Stimulated activated memory B cell treated with anti-CD40 and anti-IgM and Interleukin-4, amounts not matched to agents 10 μg/mL and 1 μg/mL and 100 μg/mL, for 72 hours (primary cell): ENCODE results near the gene LTBP2.

Source experiments
- ATAC-seq: fragments of 150-1000 bp; cut with Tn5 transposase; 2 replicates; pipeline ENCODE4 v1.10.0; 2021
- H3K27ac Mint-ChIP-seq: one replicate; pipeline ENCODE4 v1.8.0; 2022; ENCODE audit warnings: mild to moderate bottlenecking, mixed read lengths
- H3K27me3 Mint-ChIP-seq: one replicate; pipeline ENCODE4 v1.8.0; 2022; ENCODE audit warnings: mixed read lengths
- H3K36me3 Mint-ChIP-seq: one replicate; pipeline ENCODE4 v1.8.0; 2022; ENCODE audit warnings: mixed read lengths
- H3K4me1 Mint-ChIP-seq: one replicate; pipeline ENCODE4 v1.8.0; 2022; ENCODE audit warnings: mixed read lengths
- H3K4me3 Mint-ChIP-seq: one replicate; pipeline ENCODE4 v1.8.0; 2022; ENCODE audit warnings: mild to moderate bottlenecking, moderate library complexity, mixed read lengths
- H3K9me3 Mint-ChIP-seq: one replicate; pipeline ENCODE4 v1.8.0; 2022; ENCODE audit warnings: mixed read lengths

LTBP2 gene

DNA sequence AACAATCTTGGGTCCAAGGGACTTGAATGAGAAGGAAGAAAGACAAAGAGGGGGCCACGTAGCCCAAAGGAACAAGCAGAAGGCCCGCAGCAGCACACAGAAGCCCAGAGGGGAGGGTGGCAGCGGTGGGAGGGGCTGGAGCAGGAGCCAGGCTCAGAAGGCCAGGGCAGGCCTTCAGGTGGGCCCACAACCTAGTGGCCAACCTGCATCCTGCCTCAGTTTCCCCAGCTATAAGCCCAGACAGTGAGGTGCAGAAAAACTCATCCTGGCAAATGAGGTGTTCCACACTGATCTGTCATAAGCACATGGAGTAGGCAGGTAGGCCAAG, 34.1 kb downstream of the LTBP2 start:
- peaks cover 25% of the 10 kb centered on the region for H3K27me3 Mint-ChIP-seq
- peaks cover 15% of the 10 kb centered on the region for H3K4me1 Mint-ChIP-seq
- no peaks in the 10 kb centered on the region for H3K36me3 Mint-ChIP-seq
- H3K4me3 Mint-ChIP-seq = no peak overlapping the region
- H3K27ac Mint-ChIP-seq = no peak overlapping the region
- H3K9me3 Mint-ChIP-seq = no peaks in the 10 kb centered on the region
- ATAC-seq = no peak

DNA sequence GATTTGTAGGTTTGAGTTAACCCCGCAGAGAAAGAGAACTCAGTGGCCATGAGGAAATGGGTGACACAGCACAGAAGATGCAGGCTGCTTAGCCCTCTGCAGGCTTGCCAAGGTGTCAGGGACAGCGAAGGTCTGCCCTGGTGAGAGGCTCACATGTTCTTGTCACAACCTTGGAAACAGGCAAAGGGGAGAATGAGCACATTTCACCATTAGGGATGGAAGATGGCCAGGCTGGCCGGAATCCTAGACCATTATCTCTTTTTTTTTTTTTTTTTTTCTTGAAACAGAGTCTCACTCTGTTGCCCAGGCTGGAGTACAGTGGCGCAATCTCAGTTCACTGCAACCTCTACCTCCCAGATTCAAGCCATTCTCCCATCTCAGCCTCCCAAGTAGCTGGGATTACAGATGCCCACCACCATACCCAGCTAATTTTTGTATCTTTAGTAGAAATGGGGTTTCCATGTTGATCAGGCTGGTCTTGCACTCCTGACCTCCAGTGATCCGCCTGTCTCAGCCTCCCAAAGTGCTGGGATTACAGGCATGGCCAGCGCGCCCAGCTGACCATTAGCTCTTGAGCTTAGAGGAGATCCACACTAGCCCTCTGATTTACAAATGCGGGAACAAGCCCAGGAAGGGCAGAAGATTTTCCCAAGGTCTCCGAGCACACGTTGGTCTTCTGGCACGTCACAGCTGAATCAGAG, 34.6 kb downstream of the LTBP2 start:
- no peak overlapping the region for H3K27ac Mint-ChIP-seq
- H3K4me1 Mint-ChIP-seq = peaks cover 15% of the 10 kb centered on the region
- peaks cover 30% of the 10 kb centered on the region for H3K27me3 Mint-ChIP-seq
- no peaks in the 10 kb centered on the region for H3K9me3 Mint-ChIP-seq
- H3K36me3 Mint-ChIP-seq = no peaks in the 10 kb centered on the region
- no peak overlapping the region for H3K4me3 Mint-ChIP-seq
- no peak for ATAC-seq

DNA sequence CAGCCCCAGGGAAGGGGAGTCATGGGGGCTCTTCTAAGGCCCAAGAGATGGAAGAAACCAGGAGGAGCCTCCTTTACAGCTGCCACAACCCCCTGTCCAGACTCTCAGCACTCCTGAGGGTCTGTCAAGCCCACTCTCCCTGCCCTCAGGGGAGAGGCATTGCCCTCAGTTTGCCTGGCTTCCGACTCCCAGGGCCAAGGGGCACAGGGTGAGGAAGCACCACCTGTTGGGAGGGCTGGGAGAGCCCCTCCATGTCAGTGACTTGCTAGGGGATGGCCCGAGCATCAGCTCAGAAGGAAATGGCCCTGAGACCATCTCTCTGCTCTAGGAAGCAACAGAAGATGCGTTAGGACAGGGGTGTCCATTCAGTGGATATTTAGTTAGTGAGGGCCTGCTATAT, 36.1 kb downstream of the LTBP2 start:
- peaks cover 37% of the 10 kb centered on the region for H3K27me3 Mint-ChIP-seq
- peaks cover 22% of the 10 kb centered on the region for H3K4me1 Mint-ChIP-seq
- H3K36me3 Mint-ChIP-seq = no peaks in the 10 kb centered on the region

DNA sequence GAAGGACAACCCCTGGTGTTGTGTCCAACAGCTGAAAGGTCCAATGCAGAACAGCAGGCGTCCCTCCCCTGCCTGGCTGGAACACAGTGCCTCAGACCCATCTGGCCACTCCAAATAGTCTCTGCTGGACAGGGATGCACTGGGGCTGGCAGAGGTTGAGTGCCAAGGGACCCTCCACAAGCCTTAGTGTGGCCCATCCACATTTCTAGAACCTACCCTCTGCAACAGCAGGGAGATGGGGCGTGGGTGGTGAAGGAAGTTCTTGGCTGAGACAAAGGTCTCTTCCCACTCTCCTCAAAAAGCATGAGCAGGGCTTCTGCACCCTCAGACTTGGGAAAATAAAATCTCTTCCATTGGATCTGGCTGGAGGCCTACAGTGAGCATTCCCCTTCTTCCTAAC, 36.5 kb downstream of the LTBP2 start:
- ATAC-seq = no peak
- Mint-ChIP-seq H3K27me3 (peaks cover 33% of the 10 kb centered on the region), H3K9me3 (no peaks in the 10 kb centered on the region), H3K27ac (no peak overlapping the region), H3K36me3 (no peaks in the 10 kb centered on the region), H3K4me3 (no peak overlapping the region), H3K4me1 (peaks cover 22% of the 10 kb centered on the region)

More for the DNA sequence above, 36.1 kb downstream of the LTBP2 start:
- no peak for ATAC-seq
- H3K9me3 Mint-ChIP-seq = no peaks in the 10 kb centered on the region
- no peak overlapping the region for H3K4me3 Mint-ChIP-seq
- no peak overlapping the region for H3K27ac Mint-ChIP-seq

DNA sequence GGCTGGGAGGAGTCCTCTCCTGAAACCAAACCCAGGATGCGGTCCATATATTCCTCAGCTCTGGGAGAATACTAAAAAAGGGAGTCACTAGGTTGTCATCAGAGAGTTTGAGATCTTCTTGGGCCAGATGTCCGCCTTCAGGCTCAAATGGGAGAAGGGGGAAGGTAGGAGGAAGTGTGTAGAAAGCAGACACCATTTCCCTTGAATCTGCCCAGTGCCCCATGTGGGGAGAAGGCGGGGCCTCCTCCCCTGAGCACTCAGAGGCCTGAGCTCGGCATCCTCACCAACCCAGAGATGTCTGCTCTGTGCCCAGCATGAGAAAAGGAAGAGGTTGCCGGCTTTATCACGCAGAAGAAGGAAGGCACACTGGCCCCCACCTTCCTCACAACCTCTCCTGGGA, 37.3 kb downstream of the LTBP2 start:
- H3K36me3 Mint-ChIP-seq = no peaks in the 10 kb centered on the region
- no peaks in the 10 kb centered on the region for H3K9me3 Mint-ChIP-seq
- H3K27me3 Mint-ChIP-seq = peaks cover 25% of the 10 kb centered on the region
- H3K27ac Mint-ChIP-seq = no peak overlapping the region
- peak; percentile 31 for ATAC-seq
- H3K4me1 Mint-ChIP-seq = peaks cover 22% of the 10 kb centered on the region
- no peak overlapping the region for H3K4me3 Mint-ChIP-seq

DNA sequence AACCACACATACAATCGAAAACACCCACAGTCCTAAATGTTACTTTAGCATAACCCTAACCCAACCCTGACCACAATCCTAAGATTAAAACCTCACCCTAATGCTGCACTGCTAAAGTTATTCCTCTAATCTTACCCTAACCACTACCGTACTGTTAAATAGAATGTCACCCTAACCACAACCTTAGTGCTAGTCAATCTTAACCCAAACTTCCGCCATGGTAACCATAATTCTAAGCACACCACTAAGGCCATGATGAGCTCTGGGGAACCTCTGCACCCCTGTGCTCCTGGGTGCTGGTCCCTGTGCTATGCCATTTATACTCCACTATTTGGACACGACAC, 38.0 kb downstream of the LTBP2 start:
- Mint-ChIP-seq H3K27ac (no peak overlapping the region), H3K4me3 (no peak overlapping the region)
- no peak for ATAC-seq

DNA sequence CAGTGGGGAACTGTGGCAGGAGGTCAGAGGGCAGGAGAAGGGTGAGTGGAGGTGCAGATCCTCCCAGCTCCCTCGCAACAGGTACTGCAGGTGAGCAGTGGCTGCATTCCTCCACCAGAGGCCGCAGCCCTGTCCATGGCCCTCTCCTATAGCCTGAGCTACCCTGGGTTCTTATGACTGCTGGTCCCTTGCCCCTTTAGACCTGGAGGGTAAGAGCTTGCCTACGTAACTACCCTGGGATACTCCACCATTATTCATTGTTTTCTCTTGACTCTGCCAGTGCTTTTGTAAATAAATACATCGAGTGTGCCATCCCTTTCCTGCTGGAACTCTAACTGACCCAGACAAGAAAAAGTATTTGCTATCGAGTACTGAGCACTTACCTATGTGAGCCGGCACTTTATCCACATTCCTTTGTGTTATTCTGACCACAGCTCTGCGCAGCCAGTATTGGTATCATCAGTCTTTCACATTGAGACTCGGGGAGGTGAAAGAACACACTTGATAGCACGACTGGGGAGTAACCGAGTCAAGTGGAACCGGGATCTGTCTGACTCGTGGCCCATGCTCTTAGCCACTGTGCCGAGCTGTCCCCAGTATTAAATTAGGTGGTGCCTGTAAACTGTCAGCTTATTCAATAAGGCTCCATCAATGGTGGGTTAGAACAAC, 38.5 kb downstream of the LTBP2 start:
- ATAC-seq = no peak
- H3K27ac Mint-ChIP-seq = no peak overlapping the region
- H3K4me3 Mint-ChIP-seq = no peak overlapping the region

More for the DNA sequence above, 38.0 kb downstream of the LTBP2 start:
- Mint-ChIP-seq H3K4me1 (peaks cover 22% of the 10 kb centered on the region), H3K27me3 (peaks cover 18% of the 10 kb centered on the region), H3K9me3 (no peaks in the 10 kb centered on the region), H3K36me3 (no peaks in the 10 kb centered on the region)

DNA sequence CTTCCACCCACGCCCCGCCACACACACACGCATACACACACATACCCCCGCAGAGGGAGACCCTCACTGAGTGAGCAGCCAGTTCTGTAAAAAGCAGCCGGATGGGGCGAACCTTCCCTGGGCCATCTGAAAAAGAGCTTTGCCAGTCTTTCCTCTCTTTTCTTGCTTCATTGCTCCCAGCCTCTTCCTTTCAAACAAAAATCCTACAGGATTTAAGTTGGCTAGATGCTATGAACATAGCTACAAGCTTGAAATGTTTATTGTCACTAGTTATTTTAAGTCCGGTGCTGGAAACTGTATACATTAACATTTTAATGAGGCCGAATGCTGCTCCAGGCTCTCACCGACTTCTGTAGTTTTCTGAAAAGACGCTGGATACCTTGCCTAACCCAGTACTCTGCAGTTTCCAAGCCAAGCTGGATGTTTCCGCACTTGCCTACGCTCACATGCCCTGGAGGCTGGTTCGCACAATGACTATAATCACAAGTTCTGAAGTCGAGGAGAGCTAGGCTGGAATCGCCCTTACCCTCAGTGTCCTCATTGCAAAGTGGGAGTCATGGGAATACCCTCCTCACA, 39.2 kb downstream of the LTBP2 start:
- no peaks in the 10 kb centered on the region for H3K36me3 Mint-ChIP-seq
- peaks cover 25% of the 10 kb centered on the region for H3K27me3 Mint-ChIP-seq
- no peak for ATAC-seq
- peaks cover 22% of the 10 kb centered on the region for H3K4me1 Mint-ChIP-seq
- no peaks in the 10 kb centered on the region for H3K9me3 Mint-ChIP-seq
- no peak overlapping the region for H3K4me3 Mint-ChIP-seq
- H3K27ac Mint-ChIP-seq = no peak overlapping the region

More for the DNA sequence above, 38.5 kb downstream of the LTBP2 start:
- H3K9me3 Mint-ChIP-seq = no peaks in the 10 kb centered on the region
- H3K4me1 Mint-ChIP-seq = peaks cover 22% of the 10 kb centered on the region
- H3K36me3 Mint-ChIP-seq = no peaks in the 10 kb centered on the region
- H3K27me3 Mint-ChIP-seq = peaks cover 18% of the 10 kb centered on the region

DNA sequence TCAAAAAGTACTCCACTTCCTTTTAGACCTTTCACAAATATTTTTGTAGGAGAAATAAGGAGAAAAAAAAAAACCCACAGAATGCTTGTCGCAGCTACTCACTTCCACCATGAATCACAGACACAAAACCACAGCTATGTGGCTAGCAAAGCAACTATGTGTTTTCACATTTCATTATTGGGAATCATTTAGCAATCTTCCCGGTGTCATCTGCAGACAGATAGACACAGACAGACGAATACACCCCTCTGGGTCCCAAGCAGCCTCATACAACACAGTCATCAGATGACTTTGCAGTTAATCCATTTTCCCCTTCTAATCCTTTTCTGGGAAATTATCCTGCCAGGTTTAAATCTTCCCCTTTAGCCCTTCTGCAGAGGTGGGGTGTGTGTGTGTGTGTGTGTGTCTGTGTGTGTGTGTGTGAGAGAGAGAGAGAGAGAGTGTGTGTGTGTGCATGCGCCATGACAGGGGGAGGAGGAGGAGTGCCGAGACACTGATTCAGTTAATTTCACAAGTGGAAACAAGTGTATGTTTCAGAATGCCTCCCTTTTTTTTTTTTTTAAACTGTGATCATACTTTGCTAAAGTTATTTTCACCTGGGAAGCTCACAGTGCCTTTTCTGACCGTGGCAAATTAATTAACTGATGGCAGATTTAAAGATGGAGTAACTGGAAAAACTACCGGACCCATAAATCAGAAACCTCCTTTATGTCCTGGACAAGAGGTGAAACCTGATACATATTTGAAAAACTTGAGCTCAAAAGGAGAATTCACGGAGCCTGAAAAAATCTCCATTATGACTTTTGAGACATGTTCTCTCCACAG, 39.9 kb downstream of the LTBP2 start:
- Mint-ChIP-seq H3K9me3 (no peaks in the 10 kb centered on the region), H3K4me3 (no peak overlapping the region), H3K4me1 (peaks cover 22% of the 10 kb centered on the region), H3K36me3 (no peaks in the 10 kb centered on the region), H3K27me3 (peaks cover 32% of the 10 kb centered on the region), H3K27ac (peak overlapping the region; percentile 43)
- no peak for ATAC-seq

DNA sequence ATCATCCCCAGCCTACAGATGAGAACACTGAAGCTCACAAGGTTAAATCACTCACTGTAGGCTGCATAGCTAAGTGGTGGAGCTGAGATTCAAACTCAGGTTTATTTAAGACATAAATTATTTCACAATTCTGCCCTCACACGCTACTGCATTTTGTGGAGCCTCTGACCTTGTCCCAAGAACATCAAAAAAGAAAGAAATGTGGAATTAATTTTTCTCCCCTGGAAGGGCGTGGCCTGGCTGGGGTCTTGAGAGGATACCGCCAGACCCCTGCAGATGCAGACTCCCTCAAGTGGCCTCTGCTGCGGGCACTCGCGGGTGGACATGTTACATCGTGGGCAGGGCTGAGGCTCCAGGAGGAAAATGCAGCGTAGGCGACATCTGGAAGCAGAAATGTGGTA, 40.6 kb downstream of the LTBP2 start:
- H3K27me3 Mint-ChIP-seq = peaks cover 39% of the 10 kb centered on the region
- H3K36me3 Mint-ChIP-seq = no peaks in the 10 kb centered on the region
- peaks cover 22% of the 10 kb centered on the region for H3K4me1 Mint-ChIP-seq
- H3K27ac Mint-ChIP-seq = no peak overlapping the region
- no peaks in the 10 kb centered on the region for H3K9me3 Mint-ChIP-seq
- no peak for ATAC-seq
- H3K4me3 Mint-ChIP-seq = no peak overlapping the region

DNA sequence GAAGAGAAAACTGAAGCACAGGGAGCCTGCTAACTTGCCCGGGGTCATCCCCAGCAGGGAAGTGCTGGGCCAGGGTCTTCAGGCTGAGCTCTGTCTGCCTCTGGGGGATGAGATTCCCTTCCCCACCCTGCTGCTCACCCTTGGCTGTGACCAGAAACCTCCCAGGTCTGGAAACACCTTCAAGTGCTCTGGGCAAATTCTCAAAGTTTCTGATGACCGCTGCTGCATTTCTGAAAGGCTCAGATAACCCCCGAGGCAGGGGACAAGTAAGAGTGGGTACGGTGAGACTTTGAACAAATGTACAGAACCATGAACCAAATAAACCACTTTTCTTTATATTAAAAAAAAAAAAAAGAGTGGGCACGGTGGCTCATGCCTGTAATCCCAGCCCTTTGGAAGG, 41.3 kb downstream of the LTBP2 start:
- Mint-ChIP-seq H3K4me3 (no peak overlapping the region), H3K27ac (no peak overlapping the region), H3K27me3 (peaks cover 46% of the 10 kb centered on the region), H3K4me1 (peaks cover 22% of the 10 kb centered on the region), H3K36me3 (no peaks in the 10 kb centered on the region), H3K9me3 (no peaks in the 10 kb centered on the region)
- no peak for ATAC-seq

DNA sequence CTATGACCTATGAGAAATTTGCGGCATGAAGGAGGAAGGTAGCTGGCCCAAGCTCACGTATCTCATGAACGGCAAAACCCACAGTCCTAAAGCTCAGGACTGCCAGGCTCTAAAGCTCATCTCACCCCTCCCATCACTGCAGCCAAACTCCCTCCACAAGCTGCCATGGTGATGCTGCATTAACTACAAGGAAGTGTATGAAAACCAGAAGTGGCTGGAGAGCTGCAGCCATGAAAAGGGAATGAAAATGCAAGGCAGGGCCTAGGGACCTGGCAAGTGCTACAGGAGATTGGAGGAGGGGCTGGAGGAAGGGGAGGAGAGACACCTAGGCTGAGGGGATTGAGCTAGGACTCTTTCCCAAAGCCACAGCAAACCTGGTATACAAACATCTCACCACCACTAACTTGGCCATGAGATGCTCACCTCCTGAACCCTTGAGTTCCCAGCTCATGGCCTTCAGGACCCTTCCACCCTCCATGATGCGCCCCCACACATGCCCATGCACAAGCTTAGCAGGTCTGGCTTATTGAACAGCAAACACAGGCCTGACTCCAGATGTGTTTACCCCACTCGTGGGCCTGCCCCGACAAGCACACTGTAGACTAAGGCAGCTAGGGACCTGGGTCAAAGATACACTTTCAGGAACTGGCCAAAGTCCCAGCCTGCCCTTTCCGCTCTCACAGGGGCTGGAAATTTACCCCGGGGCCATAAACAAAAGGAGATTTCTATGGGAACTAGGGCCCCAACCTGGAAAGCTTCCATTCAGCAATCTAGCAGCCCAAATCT, 42.0 kb downstream of the LTBP2 start:
- no peaks in the 10 kb centered on the region for H3K9me3 Mint-ChIP-seq
- peaks cover 53% of the 10 kb centered on the region for H3K27me3 Mint-ChIP-seq
- peaks cover 20% of the 10 kb centered on the region for H3K4me1 Mint-ChIP-seq
- H3K36me3 Mint-ChIP-seq = no peaks in the 10 kb centered on the region
- H3K27ac Mint-ChIP-seq = no peak overlapping the region
- no peak for ATAC-seq
- H3K4me3 Mint-ChIP-seq = no peak overlapping the region

DNA sequence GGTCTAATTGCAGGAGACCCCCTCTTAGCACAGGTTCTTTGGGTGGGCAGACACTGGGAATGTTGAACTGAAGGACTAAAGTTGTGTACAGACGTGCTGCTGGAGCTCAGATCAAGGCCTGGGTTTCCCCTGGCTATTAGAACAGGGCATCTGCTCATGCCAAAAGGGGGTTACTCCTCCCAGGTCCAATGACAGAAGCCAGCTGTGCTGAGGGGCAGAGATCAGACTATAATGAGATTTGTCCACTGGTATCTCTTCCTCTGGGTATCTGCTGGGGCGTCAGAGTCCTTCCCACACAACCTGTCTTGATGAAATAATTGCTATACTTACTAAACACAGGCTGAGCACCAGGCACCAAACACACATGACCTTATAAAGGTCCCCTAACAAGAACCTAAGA, 42.6 kb downstream of the LTBP2 start:
- Mint-ChIP-seq H3K36me3 (no peaks in the 10 kb centered on the region), H3K27ac (no peak overlapping the region), H3K4me3 (no peak overlapping the region), H3K9me3 (no peaks in the 10 kb centered on the region), H3K4me1 (peaks cover 14% of the 10 kb centered on the region), H3K27me3 (peaks cover 57% of the 10 kb centered on the region)
- no peak for ATAC-seq

DNA sequence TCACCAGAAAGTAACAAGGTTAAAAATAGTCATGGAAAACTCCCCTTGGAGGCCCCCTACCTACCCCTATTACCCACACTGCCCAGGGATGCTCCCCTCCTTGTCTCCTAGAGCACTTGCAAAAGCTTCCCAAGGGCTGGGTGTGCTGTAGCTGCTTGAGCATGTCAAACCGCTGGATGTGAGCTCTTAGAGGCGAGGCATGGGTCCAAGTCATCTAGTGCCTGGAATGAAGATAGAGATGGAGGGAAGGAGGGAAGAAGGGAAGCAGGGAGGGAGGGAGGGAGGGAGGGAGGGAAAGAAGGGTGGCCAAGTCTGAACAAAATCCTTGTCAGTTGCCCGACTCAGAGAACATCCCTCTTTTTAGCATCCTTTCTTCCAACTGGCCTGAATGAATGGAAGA, 43.1 kb downstream of the LTBP2 start:
- H3K36me3 Mint-ChIP-seq = no peaks in the 10 kb centered on the region
- H3K4me3 Mint-ChIP-seq = no peak overlapping the region
- ATAC-seq = no peak
- H3K4me1 Mint-ChIP-seq = peaks cover 9% of the 10 kb centered on the region
- no peaks in the 10 kb centered on the region for H3K9me3 Mint-ChIP-seq
- H3K27ac Mint-ChIP-seq = no peak overlapping the region
- H3K27me3 Mint-ChIP-seq = peaks cover 57% of the 10 kb centered on the region

DNA sequence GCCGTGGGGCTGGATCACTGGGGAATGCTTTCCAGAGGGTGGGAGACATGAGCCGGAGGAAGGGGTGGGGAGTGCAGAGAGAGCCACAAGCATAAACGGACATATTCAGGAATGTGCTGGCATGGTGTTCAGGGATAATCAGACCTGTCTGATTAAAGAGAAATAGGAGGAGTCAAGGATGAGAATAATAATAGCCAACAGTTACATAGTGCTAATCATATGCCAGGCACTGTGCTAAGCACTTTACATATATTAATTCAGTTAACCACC, 43.7 kb downstream of the LTBP2 start:
- no peak for ATAC-seq
- Mint-ChIP-seq H3K4me3 (no peak overlapping the region), H3K4me1 (peaks cover 7% of the 10 kb centered on the region), H3K9me3 (no peaks in the 10 kb centered on the region), H3K27ac (no peak overlapping the region), H3K27me3 (peaks cover 57% of the 10 kb centered on the region), H3K36me3 (no peaks in the 10 kb centered on the region)
